PC-9 (cell line): Measurements from ENCODE around the gene ZNF423. TPM values are rescaled to one million over a fixed set of nuclear protein-coding genes. Genes with fewer than 3 reads are reported as not detected.

ENCODE experiments used
- BruUV-seq: library from RNA; stranded (reverse); fragments of 400-500 nt; replicated peaks from 2 replicates; lab custom pipeline; 2021; lab: Mats Ljungman, UMichigan
- CTCF ChIA-PET: fragments of 300-600 bp; sonication (Branson Sonifier 250); formaldehyde crosslinking; loops from one replicate; lab custom pipeline; 2022; ENCODE audit warnings: antibody characterized with exemption; lab: Charles Lee
- POLR2A ChIA-PET: fragments of 300-600 bp; sonication (Branson Sonifier 250); formaldehyde crosslinking; loops from one replicate; lab custom pipeline; 2022; ENCODE audit warnings: antibody characterized with exemption; ENCODE audit not compliant: unreplicated experiment; lab: Charles Lee
- DNase-seq, 2 experiments: peaks; one replicate each; pipeline versions ENCODE4 v3.0.0 to v3.0.0-alpha.2; 2015 to 2022; ENCODE audit warnings: mixed read lengths in 1 of 2
- H2AFZ ChIP-seq: fragments of 200-600 bp; sonication (generic); 2 replicates; pipeline ENCODE4 v1.8.1; 2017; ENCODE audit warnings: antibody characterized with exemption
- H3F3A ChIP-seq: fragments of 200-600 bp; sonication (generic); 2 replicates; pipeline ENCODE4 v1.8.1; 2017; ENCODE audit warnings: antibody characterized with exemption, mild to moderate bottlenecking, low read depth; ENCODE audit not compliant: insufficient read depth
- H3K27ac ChIP-seq: fragments of 200-600 bp; sonication (generic); 2 replicates; pipeline ENCODE4 v1.6.1; 2016; ENCODE audit warnings: mixed run types
- H3K27me3 ChIP-seq: fragments of 200-600 bp; sonication (generic); 2 replicates; pipeline ENCODE4 v1.6.1; 2016; ENCODE audit warnings: low read depth, mixed run types; ENCODE audit not compliant: insufficient read depth
- H3K36me3 ChIP-seq: fragments of 200-600 bp; sonication (generic); 2 replicates; pipeline ENCODE4 v1.6.1; 2016; ENCODE audit warnings: low read depth, mixed run types
- H3K4me1 ChIP-seq: fragments of 200-600 bp; sonication (generic); replicated peaks from 2 replicates; pipeline ENCODE4 v1.6.1; 2016; ENCODE audit warnings: mixed run types; ENCODE audit not compliant: insufficient read depth
- H3K4me2 ChIP-seq: fragments of 200-600 bp; sonication (generic); 2 replicates; pipeline ENCODE4 v1.6.1; 2017; ENCODE audit warnings: mixed run types
- H3K4me3 ChIP-seq: fragments of 200-600 bp; sonication (generic); 2 replicates; pipeline ENCODE4 v1.6.1; 2016; ENCODE audit warnings: mixed run types
- H3K79me2 ChIP-seq: fragments of 200-600 bp; sonication (generic); 2 replicates; pipeline ENCODE4 v1.6.1; 2017; ENCODE audit warnings: low read depth, mixed run types
- H3K9me2 ChIP-seq: fragments of 200-600 bp; sonication (generic); 2 replicates; pipeline ENCODE4 v1.8.1; 2017; ENCODE audit warnings: mild to moderate bottlenecking; ENCODE audit not compliant: insufficient read depth
- H3K9me3 ChIP-seq: fragments of 200-600 bp; sonication (generic); 2 replicates; pipeline ENCODE4 v1.8.1; 2016; ENCODE audit warnings: low read depth; ENCODE audit not compliant: insufficient read depth
- H4K20me1 ChIP-seq: fragments of 200-600 bp; sonication (generic); 2 replicates; pipeline ENCODE4 v1.8.1; 2017; ENCODE audit not compliant: insufficient read depth
- EZH2 ChIP-seq: fragments of 200-600 bp; sonication (generic); IDR thresholded peaks from 2 replicates; pipeline ENCODE4 v1.8.0; 2017; ENCODE audit warnings: antibody characterized with exemption, low read depth
- intact Hi-C: fragments of 100-400 bp; cut with micrococcal nuclease; formaldehyde crosslinking; loops from one replicate; pipeline ENCODE4 v1.10.0; 2022; ENCODE audit not compliant: unreplicated experiment
- total RNA-seq: library from RNA; stranded (reverse); gene quantifications from 2 replicates; pipeline ENCODE4 v1.2.3, GENCODE V29; 2021
- TF ChIP-seq, protein P1 (sequence below): fragments of 200-600 bp; sonication (generic); conservative IDR thresholded peaks from 2 replicates; pipeline ENCODE4 v1.6.1; 2017; ENCODE audit warnings: mixed run types, antibody characterized with exemption, mild to moderate bottlenecking, moderate library complexity

ZNF423 gene
- total RNA-seq, 1 experiment from 2014 or later, result not detected

DNA sequence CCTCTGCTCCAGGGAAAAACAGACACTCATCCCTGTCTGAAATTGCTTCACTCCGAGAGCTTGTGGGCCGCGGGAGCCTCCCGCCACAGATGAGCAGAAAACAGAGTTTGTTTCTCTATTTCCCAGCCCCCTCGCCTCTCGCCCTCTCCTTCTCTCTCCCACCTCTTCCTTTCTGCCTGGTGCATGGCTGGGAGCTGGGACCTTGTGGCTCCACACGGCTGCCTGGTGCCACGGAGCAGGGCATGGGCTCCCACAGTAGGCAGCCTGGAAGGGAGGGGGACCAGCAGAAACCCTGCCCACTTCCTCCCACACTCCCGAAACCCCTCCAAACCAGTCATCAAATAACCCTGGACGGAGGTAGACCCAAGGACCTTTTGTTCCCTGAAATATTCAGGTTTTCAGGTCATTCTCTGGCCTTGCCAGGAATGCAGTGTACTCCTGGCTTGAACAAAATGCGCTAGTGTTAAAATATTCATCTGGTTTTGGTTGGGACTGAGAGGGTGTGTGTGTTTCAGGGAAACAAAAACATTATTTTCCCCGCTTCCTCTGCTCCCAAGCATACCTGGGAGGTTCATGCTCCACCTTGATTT is 277.4 kb downstream of the ZNF423 start:
- H3K36me3 ChIP-seq, result no peaks in the 10 kb centered on the region

DNA sequence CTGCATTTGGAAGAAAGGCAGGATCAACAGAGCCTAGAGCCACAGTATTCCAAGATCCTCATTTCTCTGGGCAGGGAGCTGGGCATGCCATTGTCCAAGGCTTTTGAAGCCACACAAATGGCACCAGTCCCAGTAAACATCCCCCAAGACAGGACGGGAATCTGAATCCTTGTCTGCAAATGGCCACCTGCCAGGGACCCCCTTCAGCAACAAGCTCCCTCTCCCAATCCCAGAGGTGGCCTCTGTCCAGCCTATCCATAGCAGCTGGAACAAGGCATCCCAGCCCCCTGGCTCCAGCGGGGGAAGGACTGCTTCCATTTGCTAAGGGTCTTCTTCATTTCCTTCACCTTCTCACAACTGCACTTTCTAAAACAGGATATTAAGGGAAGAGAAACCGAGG is 277.9 kb downstream of the ZNF423 start:
- intact Hi-C loops, result no loop called here
- ChIA-PET CTCF (no interaction called here), POLR2A (no interaction called here)
- no peak overlapping the region for H2AFZ ChIP-seq
- peaks cover 88% of the 10 kb centered on the region for H3K27me3 ChIP-seq
- DNase-seq, result no peak
- no peaks in the 10 kb centered on the region for H3F3A ChIP-seq
- H3K4me3 ChIP-seq, result no peak overlapping the region
- H3K9me3 ChIP-seq, result no peaks in the 10 kb centered on the region
- TF ChIP-seq, protein P1, sequence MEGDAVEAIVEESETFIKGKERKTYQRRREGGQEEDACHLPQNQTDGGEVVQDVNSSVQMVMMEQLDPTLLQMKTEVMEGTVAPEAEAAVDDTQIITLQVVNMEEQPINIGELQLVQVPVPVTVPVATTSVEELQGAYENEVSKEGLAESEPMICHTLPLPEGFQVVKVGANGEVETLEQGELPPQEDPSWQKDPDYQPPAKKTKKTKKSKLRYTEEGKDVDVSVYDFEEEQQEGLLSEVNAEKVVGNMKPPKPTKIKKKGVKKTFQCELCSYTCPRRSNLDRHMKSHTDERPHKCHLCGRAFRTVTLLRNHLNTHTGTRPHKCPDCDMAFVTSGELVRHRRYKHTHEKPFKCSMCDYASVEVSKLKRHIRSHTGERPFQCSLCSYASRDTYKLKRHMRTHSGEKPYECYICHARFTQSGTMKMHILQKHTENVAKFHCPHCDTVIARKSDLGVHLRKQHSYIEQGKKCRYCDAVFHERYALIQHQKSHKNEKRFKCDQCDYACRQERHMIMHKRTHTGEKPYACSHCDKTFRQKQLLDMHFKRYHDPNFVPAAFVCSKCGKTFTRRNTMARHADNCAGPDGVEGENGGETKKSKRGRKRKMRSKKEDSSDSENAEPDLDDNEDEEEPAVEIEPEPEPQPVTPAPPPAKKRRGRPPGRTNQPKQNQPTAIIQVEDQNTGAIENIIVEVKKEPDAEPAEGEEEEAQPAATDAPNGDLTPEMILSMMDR, result no peak
- TF ChIP-seq EZH2, result no peak
- H3K4me1 ChIP-seq, result no peaks in the 10 kb centered on the region
- H4K20me1 ChIP-seq, result no peaks in the 10 kb centered on the region
- H3K9me2 ChIP-seq, result no peaks in the 10 kb centered on the region
- H3K4me2 ChIP-seq, result no peak overlapping the region
- H3K36me3 ChIP-seq, result no peaks in the 10 kb centered on the region
- no peaks in the 10 kb centered on the region for H3K79me2 ChIP-seq
- no TSS peak for BruUV-seq
- H3K27ac ChIP-seq, result no peak overlapping the region

More for the DNA sequence above, 277.4 kb downstream of the ZNF423 start:
- H3K79me2 ChIP-seq, result no peaks in the 10 kb centered on the region
- ChIA-PET POLR2A (no interaction called here), CTCF (no interaction called here)
- H3K4me2 ChIP-seq, result no peak overlapping the region
- H3K9me2 ChIP-seq, result no peaks in the 10 kb centered on the region
- no peaks in the 10 kb centered on the region for H3K9me3 ChIP-seq
- no peaks in the 10 kb centered on the region for H4K20me1 ChIP-seq
- H3K27me3 ChIP-seq, result peaks cover 88% of the 10 kb centered on the region
- DNase-seq, result no peak
- no peaks in the 10 kb centered on the region for H3K4me1 ChIP-seq
- no peak for TF ChIP-seq EZH2
- TF ChIP-seq, protein P1, result no peak
- no peak overlapping the region for H3K4me3 ChIP-seq
- BruUV-seq, result no TSS peak
- H3K27ac ChIP-seq, result no peak overlapping the region
- no peaks in the 10 kb centered on the region for H3F3A ChIP-seq
- intact Hi-C loops, result no loop called here
- no peak overlapping the region for H2AFZ ChIP-seq

DNA sequence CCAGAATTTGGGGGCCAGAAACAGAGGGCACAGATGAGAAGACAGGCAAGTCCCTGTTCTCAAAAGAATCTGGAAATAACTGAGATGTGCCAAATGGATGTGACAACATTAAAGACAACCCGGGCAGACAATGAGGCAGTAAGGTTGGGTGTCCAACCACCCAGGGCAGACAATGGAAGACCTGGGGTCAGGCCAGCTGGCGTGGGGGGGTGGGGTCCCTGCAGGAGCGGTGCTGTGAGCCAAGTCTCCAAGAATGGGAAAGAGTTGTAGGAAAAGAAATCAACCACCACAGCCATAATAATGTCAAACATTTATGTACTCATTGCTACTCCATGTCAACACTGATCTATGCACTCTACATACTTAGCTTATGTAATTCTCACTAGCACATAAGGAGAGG is 279.0 kb downstream of the ZNF423 start:
- H3K36me3 ChIP-seq, result no peaks in the 10 kb centered on the region
- BruUV-seq, result no TSS peak

More for the DNA sequence above, 279.0 kb downstream of the ZNF423 start:
- Histone ChIP-seq H3K4me3 (no peak overlapping the region), H4K20me1 (no peaks in the 10 kb centered on the region), H3K27ac (no peak overlapping the region), H3K79me2 (no peaks in the 10 kb centered on the region), H3K4me1 (no peaks in the 10 kb centered on the region), H3F3A (no peaks in the 10 kb centered on the region), H3K9me2 (no peaks in the 10 kb centered on the region), H3K4me2 (no peak overlapping the region), H3K9me3 (no peaks in the 10 kb centered on the region), H2AFZ (no peak overlapping the region), H3K27me3 (peaks cover 83% of the 10 kb centered on the region)
- DNase-seq, result no peak
- intact Hi-C loops, result no loop called here
- no peak for TF ChIP-seq EZH2
- TF ChIP-seq, protein P1, result no peak
- ChIA-PET POLR2A (no interaction called here), CTCF (no interaction called here)
